ENCODE data around the gene IRX5.

Gene IRX5

DNA sequence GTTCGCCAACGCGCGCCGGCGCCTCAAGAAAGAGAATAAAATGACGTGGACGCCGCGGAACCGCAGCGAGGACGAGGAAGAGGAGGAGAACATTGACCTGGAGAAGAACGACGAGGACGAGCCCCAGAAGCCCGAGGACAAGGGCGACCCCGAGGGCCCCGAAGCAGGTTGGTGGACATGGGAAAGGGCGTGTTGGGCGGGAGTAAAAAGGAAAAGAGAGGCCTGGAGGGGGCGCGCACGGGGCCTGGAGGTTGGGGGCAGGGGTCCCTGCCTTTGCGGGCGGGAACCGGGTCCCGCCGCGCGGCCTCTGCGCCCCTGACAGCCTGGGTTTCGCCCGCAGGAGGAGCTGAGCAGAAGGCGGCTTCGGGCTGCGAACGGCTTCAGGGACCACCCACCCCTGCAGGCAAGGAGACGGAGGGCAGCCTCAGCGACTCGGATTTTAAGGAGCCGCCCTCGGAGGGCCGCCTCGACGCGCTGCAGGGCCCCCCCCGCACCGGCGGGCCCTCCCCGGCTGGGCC, 2.1 kb downstream of the IRX5 start:
- H3F3A ChIP-seq (ENCODE audit: control insufficient read depth, insufficient read depth), result no peaks in the 10 kb centered on the region
- TF ChIP-seq EZH2phosphoT487 (IDR thresholded peaks at IDR 0.05; ENCODE audit: borderline replicate concordance, low read length) (no peak), CTCF (IDR thresholded peaks at IDR 0.05; ENCODE audit: low read depth, low read length, poor library complexity, severe bottlenecking) (no peak)
- peaks cover 18% of the 10 kb centered on the region; the same call in 1 of the 2 replicates for H3K9me3 ChIP-seq (ENCODE audit: control insufficient read depth, insufficient read depth, low read length)
- no peaks in the 10 kb centered on the region for H4K20me1 ChIP-seq (ENCODE audit: control insufficient read depth, insufficient read depth, low read depth, low read length)
- no peak overlapping the region for H3K27ac ChIP-seq (ENCODE audit: low read depth, low read length)
- H3K9me2 ChIP-seq (replicated peaks; ENCODE audit: control insufficient read depth, low read length), result no peaks in the 10 kb centered on the region
- H3K79me2 ChIP-seq (ENCODE audit: control insufficient read depth, low read length), result no peaks in the 10 kb centered on the region
- H3K4me2 ChIP-seq (ENCODE audit: low read length), result no peak overlapping the region
- H3K4me1 ChIP-seq (ENCODE audit: control insufficient read depth, low read length), result no peaks in the 10 kb centered on the region
- no peak overlapping the region for H3K4me3 ChIP-seq (ENCODE audit: low read length)
- no peaks in the 10 kb centered on the region for H3K36me3 ChIP-seq (ENCODE audit: control insufficient read depth, low read length)
- no peaks in the 10 kb centered on the region for H3K27me3 ChIP-seq (ENCODE audit: control insufficient read depth, low read length)

DNA sequence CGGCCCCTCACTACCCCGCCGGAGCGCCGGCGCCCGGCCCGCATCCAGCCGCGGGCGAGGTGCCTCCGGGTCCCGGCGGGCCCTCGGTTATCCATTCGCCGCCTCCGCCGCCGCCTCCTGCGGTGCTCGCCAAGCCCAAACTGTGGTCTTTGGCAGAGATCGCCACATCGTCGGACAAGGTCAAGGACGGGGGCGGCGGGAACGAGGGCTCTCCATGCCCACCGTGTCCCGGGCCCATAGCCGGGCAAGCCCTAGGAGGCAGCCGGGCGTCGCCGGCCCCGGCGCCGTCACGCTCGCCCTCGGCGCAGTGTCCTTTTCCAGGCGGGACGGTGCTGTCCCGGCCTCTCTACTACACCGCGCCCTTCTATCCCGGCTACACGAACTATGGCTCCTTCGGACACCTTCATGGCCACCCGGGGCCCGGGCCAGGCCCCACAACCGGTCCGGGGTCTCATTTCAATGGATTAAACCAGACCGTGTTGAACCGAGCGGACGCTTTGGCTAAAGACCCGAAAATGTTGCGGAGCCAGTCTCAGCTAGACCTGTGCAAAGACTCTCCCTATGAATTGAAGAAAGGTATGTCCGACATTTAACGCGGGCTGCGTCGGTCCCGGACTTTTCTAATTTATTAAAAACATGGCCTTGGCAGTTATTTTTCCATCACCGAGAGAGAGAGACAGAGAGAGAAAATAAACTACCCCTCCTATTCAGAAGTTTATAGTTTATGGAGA, 2.8 kb downstream of the IRX5 start:
- no peak for TF ChIP-seq CTCF (IDR thresholded peaks at IDR 0.05; ENCODE audit: low read depth, low read length, poor library complexity, severe bottlenecking)
- no peak for TF ChIP-seq EZH2phosphoT487 (IDR thresholded peaks at IDR 0.05; ENCODE audit: borderline replicate concordance, low read length)
- no peaks in the 10 kb centered on the region for H3K79me2 ChIP-seq (ENCODE audit: control insufficient read depth, low read length)
- H3K9me3 ChIP-seq (ENCODE audit: control insufficient read depth, insufficient read depth, low read length), result peaks cover 18% of the 10 kb centered on the region; the same call in 1 of the 2 replicates
- no peaks in the 10 kb centered on the region for H3K9me2 ChIP-seq (replicated peaks; ENCODE audit: control insufficient read depth, low read length)
- H3F3A ChIP-seq (ENCODE audit: control insufficient read depth, insufficient read depth), result no peaks in the 10 kb centered on the region
- H4K20me1 ChIP-seq (ENCODE audit: control insufficient read depth, insufficient read depth, low read depth, low read length), result no peaks in the 10 kb centered on the region
- no peaks in the 10 kb centered on the region for H3K27me3 ChIP-seq (ENCODE audit: control insufficient read depth, low read length)
- no peak overlapping the region for H3K4me3 ChIP-seq (ENCODE audit: low read length)
- H3K36me3 ChIP-seq (ENCODE audit: control insufficient read depth, low read length), result no peaks in the 10 kb centered on the region
- no peaks in the 10 kb centered on the region for H3K4me1 ChIP-seq (ENCODE audit: control insufficient read depth, low read length)
- H3K27ac ChIP-seq (ENCODE audit: low read depth, low read length), result no peak overlapping the region
- no peak overlapping the region for H3K4me2 ChIP-seq (ENCODE audit: low read length)

DNA sequence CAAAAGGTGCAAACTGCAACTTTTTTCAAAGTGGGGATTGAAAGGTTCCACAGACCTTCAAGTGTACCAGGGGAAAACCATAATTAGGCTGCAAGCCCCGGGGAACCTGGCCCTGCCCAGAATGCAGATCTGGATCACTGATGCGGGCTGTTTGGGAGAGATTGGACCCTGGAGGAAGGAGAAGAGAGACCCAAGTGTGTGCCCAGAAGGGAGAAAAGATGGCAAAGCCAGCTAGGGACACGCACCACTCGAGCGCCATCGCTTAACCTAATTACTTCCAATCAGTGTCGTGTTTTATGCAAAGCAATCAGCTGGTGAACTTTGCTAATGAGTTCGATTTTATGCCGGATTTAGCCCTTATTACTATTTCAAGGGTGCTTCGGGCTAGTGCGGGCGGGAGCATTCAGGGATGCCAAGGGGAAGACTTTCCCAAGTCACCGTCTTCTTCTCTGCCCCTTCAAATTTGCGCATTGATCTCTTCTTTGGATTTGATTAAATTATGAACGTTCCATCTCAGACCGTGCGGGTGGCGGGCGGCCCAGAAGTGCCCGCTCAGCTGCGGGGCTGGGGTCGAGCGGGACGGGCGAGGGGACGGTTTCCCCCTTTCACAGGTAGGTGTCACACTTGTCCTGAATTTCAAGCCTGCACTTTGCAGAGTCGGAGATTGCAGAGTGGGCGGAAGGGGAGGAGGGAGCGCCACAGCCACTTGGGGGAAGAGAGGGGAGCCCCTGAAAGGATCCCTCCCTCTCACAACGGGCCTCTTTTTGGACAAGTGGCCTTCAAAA, 4.0 kb downstream of the IRX5 start:
- H3K4me1 ChIP-seq (ENCODE audit: control insufficient read depth, low read length), result no peaks in the 10 kb centered on the region
- H3K9me2 ChIP-seq (replicated peaks; ENCODE audit: control insufficient read depth, low read length), result no peaks in the 10 kb centered on the region
- TF ChIP-seq EZH2phosphoT487 (IDR thresholded peaks at IDR 0.05; ENCODE audit: borderline replicate concordance, low read length) (no peak), CTCF (IDR thresholded peaks at IDR 0.05; ENCODE audit: low read depth, low read length, poor library complexity, severe bottlenecking) (no peak)
- H4K20me1 ChIP-seq (ENCODE audit: control insufficient read depth, insufficient read depth, low read depth, low read length), result no peaks in the 10 kb centered on the region
- H3K79me2 ChIP-seq (ENCODE audit: control insufficient read depth, low read length), result no peaks in the 10 kb centered on the region
- no peak overlapping the region for H3K4me2 ChIP-seq (ENCODE audit: low read length)
- H3K27me3 ChIP-seq (ENCODE audit: control insufficient read depth, low read length), result no peaks in the 10 kb centered on the region
- peaks cover 11% of the 10 kb centered on the region; the same call in 1 of the 2 replicates for H3K9me3 ChIP-seq (ENCODE audit: control insufficient read depth, insufficient read depth, low read length)
- H3F3A ChIP-seq (ENCODE audit: control insufficient read depth, insufficient read depth), result no peaks in the 10 kb centered on the region
- no peaks in the 10 kb centered on the region for H3K36me3 ChIP-seq (ENCODE audit: control insufficient read depth, low read length)
- no peak overlapping the region for H3K27ac ChIP-seq (ENCODE audit: low read depth, low read length)
- no peak overlapping the region for H3K4me3 ChIP-seq (ENCODE audit: low read length)
